ENCODE measurements around the gene IL21R.
"Not testable (repeated sequence)": the region's sequence is repeated elsewhere in the genome, so short reads cannot be mapped to it uniquely, and the experiment has no call there.

The IL21R gene

GRCh38 chr16:27390151-27390550, 11.8 kb upstream of the IL21R start:
- no peaks in the 10 kb centered on the region for H3K27me3 ChIP-seq (ENCODE audit: insufficient read depth, poor library complexity, severe bottlenecking)
- TF ChIP-seq, protein P1, sequence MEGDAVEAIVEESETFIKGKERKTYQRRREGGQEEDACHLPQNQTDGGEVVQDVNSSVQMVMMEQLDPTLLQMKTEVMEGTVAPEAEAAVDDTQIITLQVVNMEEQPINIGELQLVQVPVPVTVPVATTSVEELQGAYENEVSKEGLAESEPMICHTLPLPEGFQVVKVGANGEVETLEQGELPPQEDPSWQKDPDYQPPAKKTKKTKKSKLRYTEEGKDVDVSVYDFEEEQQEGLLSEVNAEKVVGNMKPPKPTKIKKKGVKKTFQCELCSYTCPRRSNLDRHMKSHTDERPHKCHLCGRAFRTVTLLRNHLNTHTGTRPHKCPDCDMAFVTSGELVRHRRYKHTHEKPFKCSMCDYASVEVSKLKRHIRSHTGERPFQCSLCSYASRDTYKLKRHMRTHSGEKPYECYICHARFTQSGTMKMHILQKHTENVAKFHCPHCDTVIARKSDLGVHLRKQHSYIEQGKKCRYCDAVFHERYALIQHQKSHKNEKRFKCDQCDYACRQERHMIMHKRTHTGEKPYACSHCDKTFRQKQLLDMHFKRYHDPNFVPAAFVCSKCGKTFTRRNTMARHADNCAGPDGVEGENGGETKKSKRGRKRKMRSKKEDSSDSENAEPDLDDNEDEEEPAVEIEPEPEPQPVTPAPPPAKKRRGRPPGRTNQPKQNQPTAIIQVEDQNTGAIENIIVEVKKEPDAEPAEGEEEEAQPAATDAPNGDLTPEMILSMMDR (IDR thresholded peaks at IDR 0.05; ENCODE audit: insufficient read depth, low read length), result no peak
- peak; percentile 7; the same call in 1 of the 2 replicates for TF ChIP-seq SPI1 (IDR thresholded peaks at IDR 0.05; ENCODE audit: borderline replicate concordance, low read depth)
- no peak for TF ChIP-seq POLR2AphosphoS5 (IDR thresholded peaks at IDR 0.05; ENCODE audit: low read depth)
- TF ChIP-seq, protein P2, sequence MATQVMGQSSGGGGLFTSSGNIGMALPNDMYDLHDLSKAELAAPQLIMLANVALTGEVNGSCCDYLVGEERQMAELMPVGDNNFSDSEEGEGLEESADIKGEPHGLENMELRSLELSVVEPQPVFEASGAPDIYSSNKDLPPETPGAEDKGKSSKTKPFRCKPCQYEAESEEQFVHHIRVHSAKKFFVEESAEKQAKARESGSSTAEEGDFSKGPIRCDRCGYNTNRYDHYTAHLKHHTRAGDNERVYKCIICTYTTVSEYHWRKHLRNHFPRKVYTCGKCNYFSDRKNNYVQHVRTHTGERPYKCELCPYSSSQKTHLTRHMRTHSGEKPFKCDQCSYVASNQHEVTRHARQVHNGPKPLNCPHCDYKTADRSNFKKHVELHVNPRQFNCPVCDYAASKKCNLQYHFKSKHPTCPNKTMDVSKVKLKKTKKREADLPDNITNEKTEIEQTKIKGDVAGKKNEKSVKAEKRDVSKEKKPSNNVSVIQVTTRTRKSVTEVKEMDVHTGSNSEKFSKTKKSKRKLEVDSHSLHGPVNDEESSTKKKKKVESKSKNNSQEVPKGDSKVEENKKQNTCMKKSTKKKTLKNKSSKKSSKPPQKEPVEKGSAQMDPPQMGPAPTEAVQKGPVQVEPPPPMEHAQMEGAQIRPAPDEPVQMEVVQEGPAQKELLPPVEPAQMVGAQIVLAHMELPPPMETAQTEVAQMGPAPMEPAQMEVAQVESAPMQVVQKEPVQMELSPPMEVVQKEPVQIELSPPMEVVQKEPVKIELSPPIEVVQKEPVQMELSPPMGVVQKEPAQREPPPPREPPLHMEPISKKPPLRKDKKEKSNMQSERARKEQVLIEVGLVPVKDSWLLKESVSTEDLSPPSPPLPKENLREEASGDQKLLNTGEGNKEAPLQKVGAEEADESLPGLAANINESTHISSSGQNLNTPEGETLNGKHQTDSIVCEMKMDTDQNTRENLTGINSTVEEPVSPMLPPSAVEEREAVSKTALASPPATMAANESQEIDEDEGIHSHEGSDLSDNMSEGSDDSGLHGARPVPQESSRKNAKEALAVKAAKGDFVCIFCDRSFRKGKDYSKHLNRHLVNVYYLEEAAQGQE (IDR thresholded peaks at IDR 0.05; ENCODE audit: insufficient replicate concordance, low read depth), result no peak
- H3K4me3 ChIP-seq (replicated peaks; ENCODE audit: insufficient read depth, low read length), result no peak overlapping the region
- H3K27ac ChIP-seq (replicated peaks), result peak overlapping the region; percentile 36
- no peak for DNase-seq (ENCODE audit: low read depth in 1 of 2, low spot score in 1 of 2)

- Histone ChIP-seq H3K4me3 (replicated peaks; ENCODE audit: insufficient read depth, low read length) (no peak overlapping the region), H3K27me3 (ENCODE audit: insufficient read depth, poor library complexity, severe bottlenecking) (no peaks in the 10 kb centered on the region), H3K27ac (replicated peaks) (no peak overlapping the region)
- TF ChIP-seq SPI1 (IDR thresholded peaks at IDR 0.05; ENCODE audit: borderline replicate concordance, low read depth) (no peak), GABPA (IDR thresholded peaks at IDR 0.05; ENCODE audit: low read depth) (no peak)
- no peak for DNase-seq (ENCODE audit: low read depth in 1 of 2, low spot score in 1 of 2)
Measured at GRCh38 chr16:27392671-27393070, 9.3 kb upstream of the IL21R start.

GRCh38 chr16:27394516-27394915, 7.5 kb upstream of the IL21R start:
- no peak overlapping the region for H3K27ac ChIP-seq (replicated peaks)
- TF ChIP-seq POLR2AphosphoS5 (IDR thresholded peaks at IDR 0.05; ENCODE audit: low read depth) (no peak), SPI1 (IDR thresholded peaks at IDR 0.05; ENCODE audit: borderline replicate concordance, low read depth) (no peak), GABPA (IDR thresholded peaks at IDR 0.05; ENCODE audit: low read depth) (no peak)
- TF ChIP-seq, protein P1 (IDR thresholded peaks at IDR 0.05; ENCODE audit: insufficient read depth, low read length), result no peak
- TF ChIP-seq, protein P2 (IDR thresholded peaks at IDR 0.05; ENCODE audit: insufficient replicate concordance, low read depth), result no peak
- no peak for DNase-seq (ENCODE audit: low read depth in 1 of 2, low spot score in 1 of 2)

DNA sequence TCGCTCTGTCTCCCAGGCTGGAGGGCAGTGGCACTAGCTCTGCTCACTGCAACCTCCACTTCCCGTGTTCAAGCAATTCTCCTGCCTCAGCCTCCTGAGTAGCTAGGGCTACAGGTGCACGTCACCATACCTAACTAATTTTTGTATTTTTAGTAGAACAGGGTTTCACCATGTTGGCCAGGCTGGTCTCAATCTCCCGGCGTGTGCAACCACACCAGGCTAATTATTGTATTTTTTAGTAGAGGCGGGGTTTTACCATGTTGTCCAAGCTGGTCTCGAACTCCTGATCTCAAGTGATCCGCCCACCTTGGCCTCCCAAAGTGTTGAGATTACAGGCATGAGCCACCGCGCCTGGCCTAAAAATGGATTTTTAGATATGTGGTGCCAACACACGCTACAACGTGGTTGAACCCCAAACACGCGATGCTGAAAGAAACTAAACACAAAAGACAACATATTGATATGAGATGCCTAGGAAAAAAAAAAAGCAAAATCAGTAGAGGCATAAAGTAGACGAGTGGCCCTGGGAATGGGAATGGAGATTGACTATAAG, 3.6 kb upstream of the IL21R start:
- not testable (repeated sequence) for DNase-seq (ENCODE audit: low read depth in 1 of 2, low spot score in 1 of 2); H3K4me3 ChIP-seq (replicated peaks; ENCODE audit: insufficient read depth, low read length); H3K27ac ChIP-seq (replicated peaks); H3K27me3 ChIP-seq (ENCODE audit: insufficient read depth, poor library complexity, severe bottlenecking)

More at GRCh38 chr16:27394516-27394915, 7.5 kb upstream of the IL21R start:
- H3K27me3 ChIP-seq (ENCODE audit: insufficient read depth, poor library complexity, severe bottlenecking), result no peaks in the 10 kb centered on the region
- H3K4me3 ChIP-seq (replicated peaks; ENCODE audit: insufficient read depth, low read length), result no peak overlapping the region
